ENCODE data around the gene HMGXB4.

Gene HMGXB4

DNA sequence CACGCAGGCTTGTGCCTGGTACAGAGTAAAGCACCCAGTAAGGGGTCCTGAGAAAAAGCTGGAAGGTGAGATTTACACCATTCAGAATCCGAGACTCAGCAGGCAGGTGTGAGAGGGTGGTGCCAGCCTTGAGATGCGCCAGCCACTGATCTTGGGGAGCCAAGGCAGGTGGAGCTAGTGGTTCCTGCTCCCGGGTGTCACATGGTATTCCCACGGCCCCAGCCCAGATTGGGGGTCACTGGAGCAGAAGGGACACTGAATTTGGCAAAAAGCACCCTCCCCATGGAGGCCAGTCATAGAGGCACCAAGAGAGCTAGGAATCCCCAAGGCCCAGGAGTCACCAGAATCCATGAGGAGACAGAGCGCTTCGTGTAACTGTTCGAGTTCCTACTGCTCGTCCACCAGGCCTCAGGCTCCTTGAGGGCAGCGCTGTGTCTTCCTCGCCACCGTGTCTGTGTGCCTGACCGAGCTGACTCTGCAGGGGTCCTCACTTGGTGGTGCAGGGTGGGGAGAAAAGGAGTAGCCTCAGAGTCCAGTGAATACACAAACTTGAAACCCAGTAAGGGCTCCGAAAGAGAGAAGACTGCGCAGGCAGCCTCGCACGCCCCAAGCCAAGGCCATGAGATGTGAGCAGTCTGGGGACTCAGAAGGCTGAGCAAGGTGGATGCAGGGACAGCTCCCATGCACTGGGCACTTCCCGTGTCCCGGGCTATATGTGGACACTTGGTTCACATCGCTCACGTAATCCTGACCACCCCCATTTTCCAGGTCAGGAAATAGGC is 70.6 kb downstream of the HMGXB4 start:
- DNase-seq (ENCODE audit: low read depth): no peak

GRCh38 chr22:35328472-35328885 is 71.2 kb downstream of the HMGXB4 start:
- DNase-seq (ENCODE audit: low read depth): no peak

DNA sequence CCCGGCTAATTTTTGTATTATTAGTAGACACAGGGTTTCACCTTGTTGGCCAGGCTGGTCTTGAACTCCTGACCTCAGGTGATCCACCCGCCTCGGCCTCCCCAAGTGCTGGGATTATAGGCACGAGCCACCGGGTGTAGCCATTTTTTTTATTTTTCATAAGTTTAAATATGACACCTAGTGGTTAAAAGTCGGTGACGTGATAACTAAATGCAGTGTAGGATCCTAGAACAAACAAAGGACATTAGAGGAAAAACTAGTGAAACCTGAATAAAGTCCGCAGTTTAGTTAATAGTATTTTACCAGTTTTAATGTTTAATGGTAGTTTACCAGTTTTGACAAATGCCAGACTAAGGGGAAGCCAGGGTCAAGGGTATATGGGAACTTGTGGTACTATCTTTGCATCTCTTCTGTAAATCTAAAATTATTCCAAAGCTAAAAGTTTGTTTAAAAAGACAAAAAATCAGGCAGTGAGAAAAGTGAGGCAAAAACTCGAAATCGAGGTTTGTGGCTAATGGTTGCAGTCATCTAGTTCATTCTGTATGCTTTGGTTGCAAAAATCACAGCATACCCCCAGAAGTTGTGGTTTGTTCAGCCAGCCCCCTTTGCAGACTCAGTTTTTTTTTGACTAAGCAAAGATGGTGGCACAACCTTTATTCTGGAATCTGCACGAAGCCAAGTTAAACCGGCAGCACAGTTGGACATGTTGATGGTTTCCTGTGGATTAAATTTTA is 72.0 kb downstream of the HMGXB4 start:
- DNase-seq (ENCODE audit: low read depth): no peak

GRCh38 chr22:35330258-35330861 is 73.1 kb downstream of the HMGXB4 start:
- peak; percentile 54 for DNase-seq (ENCODE audit: low read depth)

- no peak for DNase-seq (ENCODE audit: low read depth)
Measured at GRCh38 chr22:35332278-35332677, 75.0 kb downstream of the HMGXB4 start.

GRCh38 chr22:35333220-35333619 is 75.9 kb downstream of the HMGXB4 start:
- DNase-seq (ENCODE audit: low read depth): no peak

DNA sequence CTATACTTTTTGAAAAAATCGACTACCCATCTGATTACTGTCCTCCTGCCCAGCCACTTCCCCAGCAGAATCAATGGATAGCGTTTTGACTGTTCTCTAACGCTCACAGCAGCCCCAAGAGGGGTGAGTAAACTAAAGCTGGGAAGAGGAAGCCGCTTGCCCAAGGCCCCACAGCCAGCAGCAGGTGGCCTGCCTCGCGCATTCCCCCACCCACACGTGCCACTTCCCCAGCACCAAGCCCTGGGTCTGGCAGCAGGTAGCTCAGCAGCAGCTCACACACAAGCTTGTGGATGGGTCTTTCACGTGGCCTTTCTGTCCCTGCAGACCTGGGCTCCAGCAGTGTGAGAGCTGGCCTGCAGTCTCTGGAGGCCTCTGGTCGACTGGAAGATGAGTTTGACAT is 76.7 kb downstream of the HMGXB4 start:
- DNase-seq (ENCODE audit: low read depth): no peak

- no peak for DNase-seq (ENCODE audit: low read depth)
Measured at GRCh38 chr22:35335468-35335867, 78.2 kb downstream of the HMGXB4 start.

DNA sequence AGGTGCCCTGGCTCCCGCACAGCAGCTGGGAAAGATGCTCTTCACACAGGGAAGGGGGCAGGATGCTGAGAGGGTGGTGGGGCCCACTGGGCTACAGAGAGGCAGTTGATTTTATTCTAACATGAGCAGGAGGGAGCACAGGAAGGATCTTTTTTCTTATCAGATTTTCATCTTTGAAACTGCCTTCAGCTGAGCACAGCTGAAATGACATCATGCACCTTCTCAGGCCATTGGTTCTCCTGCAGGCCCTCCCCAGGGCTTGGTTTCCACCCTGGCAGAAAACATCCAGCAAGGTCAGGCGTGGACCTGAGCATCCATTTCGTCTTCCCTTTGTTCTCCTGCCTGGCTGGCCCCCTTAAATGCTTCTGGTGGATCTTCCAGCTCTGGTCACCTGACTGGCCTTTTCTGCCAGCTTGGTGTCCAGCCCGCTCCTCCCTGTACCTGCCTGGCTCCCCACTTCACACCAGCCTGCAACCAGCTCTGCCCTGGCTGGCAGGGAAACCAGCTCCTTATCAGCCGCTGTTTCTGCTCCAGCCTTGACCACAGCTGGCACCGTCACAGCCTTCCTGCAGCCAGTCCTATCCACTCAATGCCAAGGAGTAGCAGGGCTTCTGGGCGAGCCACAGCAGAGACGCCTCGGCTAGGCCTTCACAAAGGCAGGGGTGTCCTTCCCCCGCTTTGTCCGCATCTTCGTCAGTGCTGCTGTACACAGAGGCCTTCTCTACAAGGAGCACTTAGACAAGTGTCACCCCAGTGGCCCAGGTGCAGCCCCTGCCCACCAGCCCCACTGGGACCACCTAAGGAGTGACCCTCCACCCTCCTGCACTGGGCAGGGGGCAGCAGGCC is 78.9 kb downstream of the HMGXB4 start:
- no peak for DNase-seq (ENCODE audit: low read depth)

DNA sequence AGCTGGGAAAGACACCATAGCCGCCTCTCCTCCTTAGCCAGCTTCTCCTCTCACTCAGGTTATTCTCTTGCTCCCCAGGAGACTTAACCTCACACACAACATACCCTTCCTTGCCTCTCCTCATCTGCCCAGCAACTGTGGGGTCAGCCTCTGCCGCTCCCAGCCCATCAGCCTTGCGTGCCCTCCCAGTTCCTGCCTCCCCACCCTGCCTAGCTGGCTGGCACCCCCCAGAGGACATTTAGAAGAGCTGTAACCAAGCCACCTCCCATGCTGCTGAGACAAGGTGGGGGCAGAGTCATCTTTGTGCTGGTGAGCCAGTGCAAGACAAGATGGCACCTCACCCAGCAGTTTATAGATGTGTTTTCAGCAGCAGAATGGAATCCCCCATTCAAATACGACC is 80.6 kb downstream of the HMGXB4 start:
- no peak for DNase-seq (ENCODE audit: low read depth)

DNA sequence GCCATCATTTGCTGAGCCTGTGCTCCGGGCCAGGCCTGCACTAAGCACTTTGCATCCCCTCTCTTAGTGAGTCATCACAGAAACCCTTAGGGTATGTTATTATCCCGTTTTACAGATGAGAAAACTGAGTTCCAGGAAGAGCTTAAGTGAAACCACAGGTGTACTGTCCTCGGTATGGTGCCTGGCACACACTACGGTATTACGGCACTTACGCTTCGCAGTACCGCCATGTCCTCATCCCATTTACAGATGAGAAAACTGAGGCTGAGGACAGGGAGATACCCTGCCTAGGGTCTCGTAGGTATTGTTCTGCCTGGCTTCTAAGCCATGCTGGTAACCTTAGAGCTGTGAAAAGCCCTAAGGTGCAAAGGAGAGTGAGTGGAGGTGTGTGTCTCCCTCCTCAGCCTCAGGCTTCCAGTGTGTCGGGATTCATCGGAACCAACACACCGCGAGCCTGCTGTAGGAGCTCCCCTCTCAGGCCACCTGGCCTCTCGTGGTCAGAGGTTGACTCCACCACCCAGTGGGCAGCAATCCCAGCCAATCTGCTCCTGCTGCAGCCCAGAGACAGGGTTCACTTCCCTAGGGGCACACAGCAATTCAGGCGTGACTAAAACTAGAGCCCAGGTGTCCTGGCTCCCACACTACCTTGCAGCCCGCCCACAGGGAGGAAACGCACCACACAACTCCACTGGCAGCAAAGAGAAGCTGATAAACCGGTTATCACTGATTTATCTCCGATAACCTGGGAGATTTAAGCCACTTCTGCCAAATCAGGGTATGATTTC is 84.0 kb downstream of the HMGXB4 start:
- DNase-seq (ENCODE audit: low read depth): no peak

GRCh38 chr22:35342390-35342789 is 85.1 kb downstream of the HMGXB4 start:
- no peak for DNase-seq (ENCODE audit: low read depth)

DNA sequence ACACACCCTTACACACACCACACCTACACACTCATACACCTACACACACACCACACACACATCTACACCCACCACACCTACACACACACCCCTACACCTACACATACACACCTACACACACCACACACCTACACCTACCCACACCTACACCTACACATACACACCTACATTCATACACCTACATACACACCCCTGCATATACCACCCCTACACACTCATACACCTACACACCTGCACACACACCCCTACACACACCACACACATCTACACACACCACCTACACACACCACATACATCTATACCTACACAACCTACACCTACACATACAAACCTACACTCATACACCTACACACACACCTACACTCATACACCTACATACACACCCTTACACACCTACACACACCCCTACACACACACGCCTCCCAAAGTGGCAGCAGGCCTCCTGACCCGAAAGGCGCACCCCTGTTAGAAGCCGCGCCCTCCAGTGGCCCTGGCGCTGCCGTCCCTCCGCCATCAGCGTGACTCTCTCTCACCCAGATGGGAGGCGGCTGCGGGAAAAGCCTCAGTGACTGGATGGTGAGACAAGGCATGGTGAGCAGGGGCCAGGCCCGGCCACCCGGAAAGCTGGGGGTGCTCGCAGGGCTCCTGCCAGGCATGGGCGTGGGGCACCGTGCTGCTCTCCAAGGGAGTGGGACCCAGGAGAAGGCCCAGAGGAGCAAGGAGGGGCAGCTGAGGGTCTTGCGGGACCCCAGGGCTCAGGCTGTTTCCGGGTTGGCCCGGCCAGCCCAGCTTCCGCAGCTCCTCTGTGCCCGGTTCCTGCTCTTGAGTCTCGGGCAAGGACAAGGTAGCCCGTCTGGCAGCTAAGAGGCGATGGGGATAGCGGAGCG is 86.6 kb downstream of the HMGXB4 start:
- DNase-seq (ENCODE audit: low read depth): no peak

DNA sequence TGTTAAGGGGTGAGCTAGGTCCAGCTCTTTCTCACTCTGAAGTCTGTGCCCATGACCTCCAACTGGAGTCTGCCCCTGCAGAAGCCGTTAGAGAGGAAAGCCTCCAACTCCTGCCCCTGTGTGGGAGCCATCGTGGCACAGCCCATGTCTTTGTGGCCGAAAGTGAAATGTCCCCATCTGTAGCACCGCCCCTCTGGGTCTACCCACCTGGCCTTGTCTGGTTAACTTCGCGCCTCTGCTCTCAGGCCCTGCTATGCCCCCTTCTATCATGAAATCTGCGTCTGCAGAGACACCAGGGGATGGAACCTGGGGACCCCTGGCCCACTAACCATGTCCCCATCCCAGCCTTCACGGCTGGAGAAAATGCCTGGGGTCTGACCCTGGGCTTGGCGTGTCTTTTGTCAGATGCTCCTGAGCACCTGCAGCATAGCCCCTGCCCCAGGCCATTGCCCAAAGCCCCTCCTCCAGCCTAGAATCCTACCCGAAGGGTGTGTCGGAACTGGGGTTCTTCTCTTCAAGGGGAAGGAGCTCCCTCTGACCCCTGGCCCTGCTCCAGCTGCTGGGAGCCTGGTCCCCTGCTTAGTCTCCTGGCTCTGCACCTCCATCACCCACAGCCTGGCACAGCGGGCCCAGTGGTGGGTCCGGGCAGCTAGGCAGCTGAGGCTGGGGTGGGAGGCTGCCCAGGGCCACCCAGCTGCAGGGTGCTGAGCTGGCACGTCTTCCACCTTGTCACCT is 87.8 kb downstream of the HMGXB4 start:
- DNase-seq (ENCODE audit: low read depth): no peak

All from GM04503 (cell line).